Measurements from ENCODE around the gene COMT. TPM values are rescaled to one million over a fixed set of nuclear protein-coding genes. Genes with fewer than 3 reads are reported as not detected.

COMT gene
- total RNA-seq, 1 donor from 2014 or later: 221 TPM

DNA sequence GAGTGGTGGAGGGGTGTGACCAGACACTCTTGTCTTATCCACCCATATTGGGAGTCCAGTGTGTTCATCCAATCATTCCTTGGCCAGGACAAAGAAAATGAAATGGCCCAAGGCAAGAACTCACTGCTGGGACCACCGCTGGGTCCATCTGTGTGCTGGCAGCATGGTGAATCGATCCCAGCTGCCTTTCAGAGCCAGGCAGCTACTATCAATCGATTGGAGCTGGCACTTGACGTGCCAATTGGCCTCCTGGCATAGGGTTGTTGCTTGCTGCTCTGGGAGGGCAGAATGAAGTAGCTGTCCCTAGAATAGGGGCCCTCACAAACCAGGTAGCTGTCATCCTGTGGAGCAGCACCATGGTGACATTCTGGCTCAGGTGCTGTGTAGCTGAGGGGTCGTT lies 76.4 kb downstream of the COMT start:
- DNase-seq (ENCODE audit: low read depth): no peak
- Histone ChIP-seq H3K4me3 (ENCODE audit: low read depth, low read length) (no peak overlapping the region), H3K36me3 (ENCODE audit: control insufficient read depth, insufficient read depth, low read length) (no peaks in the 10 kb centered on the region), H3K27me3 (ENCODE audit: control insufficient read depth, insufficient read depth, low read length) (peaks cover 11% of the 10 kb centered on the region)
- TF ChIP-seq, protein P1, sequence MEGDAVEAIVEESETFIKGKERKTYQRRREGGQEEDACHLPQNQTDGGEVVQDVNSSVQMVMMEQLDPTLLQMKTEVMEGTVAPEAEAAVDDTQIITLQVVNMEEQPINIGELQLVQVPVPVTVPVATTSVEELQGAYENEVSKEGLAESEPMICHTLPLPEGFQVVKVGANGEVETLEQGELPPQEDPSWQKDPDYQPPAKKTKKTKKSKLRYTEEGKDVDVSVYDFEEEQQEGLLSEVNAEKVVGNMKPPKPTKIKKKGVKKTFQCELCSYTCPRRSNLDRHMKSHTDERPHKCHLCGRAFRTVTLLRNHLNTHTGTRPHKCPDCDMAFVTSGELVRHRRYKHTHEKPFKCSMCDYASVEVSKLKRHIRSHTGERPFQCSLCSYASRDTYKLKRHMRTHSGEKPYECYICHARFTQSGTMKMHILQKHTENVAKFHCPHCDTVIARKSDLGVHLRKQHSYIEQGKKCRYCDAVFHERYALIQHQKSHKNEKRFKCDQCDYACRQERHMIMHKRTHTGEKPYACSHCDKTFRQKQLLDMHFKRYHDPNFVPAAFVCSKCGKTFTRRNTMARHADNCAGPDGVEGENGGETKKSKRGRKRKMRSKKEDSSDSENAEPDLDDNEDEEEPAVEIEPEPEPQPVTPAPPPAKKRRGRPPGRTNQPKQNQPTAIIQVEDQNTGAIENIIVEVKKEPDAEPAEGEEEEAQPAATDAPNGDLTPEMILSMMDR (IDR thresholded peaks at IDR 0.05; ENCODE audit: insufficient read depth, low read length, severe bottlenecking): no peak
- FAIRE-seq: no peak

Other genes starting within 250 kb of the COMT start
- gene SEPTIN5, start 227.3 kb upstream of the COMT start, total RNA-seq: 5.8 and 18.3 TPM in 2 replicates
- 0.90 TPM in 1 of 2 replicates, not detected in the other for gene GP1BB, start 218.2 kb upstream of the COMT start, total RNA-seq
- 5.4 and 12.9 TPM in 2 replicates for gene TBX1, start 181.0 kb upstream of the COMT start, total RNA-seq
- gene GNB1L, start 86.9 kb upstream of the COMT start, total RNA-seq: 2.8 and 7.6 TPM in 2 replicates
- 9.5 and 11.0 TPM in 2 replicates for gene RTL10, start 86.9 kb upstream of the COMT start, total RNA-seq
- 12.9 and 19.1 TPM in 2 replicates for gene TXNRD2, start within 50 bp of the COMT start, total RNA-seq
- 19.2 and 23.2 TPM in 2 replicates for gene ARVCF, start 75.1 kb downstream of the COMT start, total RNA-seq
- 41.6 and 44.2 TPM in 2 replicates for gene TANGO2, start 79.3 kb downstream of the COMT start, total RNA-seq
- gene DGCR8, start 138.5 kb downstream of the COMT start, total RNA-seq: 30.5 and 39.8 TPM in 2 replicates
- gene RANBP1, start 174.3 kb downstream of the COMT start, total RNA-seq: 147 and 263 TPM in 2 replicates
- gene TRMT2A, start 175.5 kb downstream of the COMT start, total RNA-seq: 37.9 and 40.7 TPM in 2 replicates
- gene ZDHHC8, start 190.0 kb downstream of the COMT start, total RNA-seq: 4.1 and 6.6 TPM in 2 replicates
- gene CCDC188, start 209.3 kb downstream of the COMT start, total RNA-seq: not detected in 2 replicates